ENCODE data around the gene ACOT8. TPM values are rescaled to one million over a fixed set of nuclear protein-coding genes. Genes with fewer than 3 reads are reported as not detected.

Gene ACOT8
- total RNA-seq, 1 experiment from 2014 or later, result 31.0 TPM

- H3K27ac ChIP-seq, result no peak overlapping the region
- no peak overlapping the region for H3K4me3 ChIP-seq
- no peaks in the 10 kb centered on the region for H3K36me3 ChIP-seq
- H3K27me3 ChIP-seq, result no peaks in the 10 kb centered on the region
- no peaks in the 10 kb centered on the region for H3K4me1 ChIP-seq
- no peaks in the 10 kb centered on the region for H3K9me3 ChIP-seq (replicated peaks)
- no peak for DNase-seq
These were observed 7.0 kb downstream of the ACOT8 start for GRCh38 chr20:45850238-45850637.

DNA sequence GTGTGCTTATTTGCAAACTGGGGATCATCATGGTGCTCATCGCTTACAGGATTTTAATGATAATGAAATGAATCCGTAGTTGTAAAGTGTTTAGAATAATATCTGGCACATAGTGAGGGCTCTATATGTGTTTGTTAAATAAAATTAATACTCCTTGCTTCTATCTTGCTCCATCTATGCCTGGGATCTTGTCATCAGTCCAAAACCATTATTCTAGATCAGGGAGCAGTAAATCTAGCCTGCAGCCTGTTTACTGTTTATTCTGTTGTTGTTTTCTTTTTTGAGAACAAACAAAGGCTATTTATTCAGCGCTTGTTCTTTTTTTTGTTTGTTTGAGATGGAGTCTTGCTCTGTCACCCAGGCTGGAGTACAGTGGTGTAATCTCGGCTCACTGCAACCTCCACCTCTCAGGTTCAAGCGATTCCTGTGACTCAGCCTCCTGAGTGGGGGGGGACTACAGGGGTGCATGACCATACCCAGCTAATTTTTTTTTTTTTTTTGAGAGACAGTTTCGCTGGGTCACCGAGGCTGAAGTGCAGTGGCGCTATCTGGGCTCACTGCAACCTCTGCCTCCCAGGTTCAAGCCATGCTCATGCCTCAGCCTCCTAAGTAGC lies 8.1 kb downstream of the ACOT8 start:
- H3K36me3 ChIP-seq, result no peaks in the 10 kb centered on the region
- no peak for DNase-seq
- no peak overlapping the region for H3K4me3 ChIP-seq
- no peaks in the 10 kb centered on the region for H3K27me3 ChIP-seq
- no peaks in the 10 kb centered on the region for H3K9me3 ChIP-seq (replicated peaks)
- H3K27ac ChIP-seq, result no peak overlapping the region
- no peaks in the 10 kb centered on the region for H3K4me1 ChIP-seq

DNA sequence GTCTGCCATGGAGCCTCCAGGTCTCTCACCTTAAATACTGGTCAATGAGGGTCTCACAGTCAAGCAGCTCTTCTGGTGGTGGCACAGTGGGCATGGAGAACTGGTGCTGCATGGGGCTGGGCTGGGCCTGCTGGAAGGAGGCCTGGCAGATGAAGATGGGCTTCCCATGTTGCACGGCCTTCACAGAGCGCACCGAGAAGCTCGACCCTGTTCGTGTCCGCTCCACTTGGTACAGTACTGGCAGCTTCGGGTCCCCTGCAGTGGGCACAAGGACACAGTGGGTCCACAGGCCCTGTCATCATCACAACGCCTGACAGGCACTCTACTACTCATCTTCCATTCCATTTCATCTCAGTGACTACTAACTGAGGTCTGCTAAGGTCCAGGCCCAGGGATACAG lies 8.8 kb downstream of the ACOT8 start:
- Histone ChIP-seq H3K4me3 (no peak overlapping the region), H3K9me3 (replicated peaks) (no peaks in the 10 kb centered on the region), H3K27me3 (no peaks in the 10 kb centered on the region), H3K4me1 (no peaks in the 10 kb centered on the region), H3K36me3 (no peaks in the 10 kb centered on the region), H3K27ac (no peak overlapping the region)
- DNase-seq, result no peak

DNA sequence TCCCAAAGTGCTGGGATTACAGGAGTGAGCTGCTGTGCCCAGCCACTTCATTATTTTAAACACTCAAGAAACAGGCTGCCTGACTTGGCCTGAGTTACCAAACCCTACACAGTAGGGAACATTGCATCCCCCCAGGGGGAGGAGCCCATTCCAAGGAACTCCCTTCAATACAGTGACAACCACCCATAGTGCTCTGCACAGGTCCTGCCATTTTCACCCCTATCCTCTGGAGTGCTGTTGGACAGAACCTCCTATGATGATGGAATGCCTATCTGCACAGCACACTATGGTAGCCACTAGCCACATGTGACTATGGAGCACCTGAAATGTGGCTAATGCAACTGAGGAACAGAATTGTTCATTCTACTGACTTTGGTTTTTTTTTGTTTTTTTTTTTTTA lies 11.7 kb downstream of the ACOT8 start:
- Histone ChIP-seq H3K27ac (no peak overlapping the region), H3K4me1 (no peaks in the 10 kb centered on the region), H3K9me3 (replicated peaks) (no peaks in the 10 kb centered on the region), H3K36me3 (peaks cover 8% of the 10 kb centered on the region), H3K4me3 (no peak overlapping the region), H3K27me3 (no peaks in the 10 kb centered on the region)
- no peak for DNase-seq

- no peaks in the 10 kb centered on the region for H3K27me3 ChIP-seq
- no peaks in the 10 kb centered on the region for H3K9me3 ChIP-seq (replicated peaks)
- no peak for DNase-seq
- no peak overlapping the region for H3K4me3 ChIP-seq
- H3K27ac ChIP-seq, result no peak overlapping the region
- no peaks in the 10 kb centered on the region for H3K4me1 ChIP-seq
- H3K36me3 ChIP-seq, result peaks cover 8% of the 10 kb centered on the region
These were observed 13.7 kb downstream of the ACOT8 start for GRCh38 chr20:45843506-45843905.

DNA sequence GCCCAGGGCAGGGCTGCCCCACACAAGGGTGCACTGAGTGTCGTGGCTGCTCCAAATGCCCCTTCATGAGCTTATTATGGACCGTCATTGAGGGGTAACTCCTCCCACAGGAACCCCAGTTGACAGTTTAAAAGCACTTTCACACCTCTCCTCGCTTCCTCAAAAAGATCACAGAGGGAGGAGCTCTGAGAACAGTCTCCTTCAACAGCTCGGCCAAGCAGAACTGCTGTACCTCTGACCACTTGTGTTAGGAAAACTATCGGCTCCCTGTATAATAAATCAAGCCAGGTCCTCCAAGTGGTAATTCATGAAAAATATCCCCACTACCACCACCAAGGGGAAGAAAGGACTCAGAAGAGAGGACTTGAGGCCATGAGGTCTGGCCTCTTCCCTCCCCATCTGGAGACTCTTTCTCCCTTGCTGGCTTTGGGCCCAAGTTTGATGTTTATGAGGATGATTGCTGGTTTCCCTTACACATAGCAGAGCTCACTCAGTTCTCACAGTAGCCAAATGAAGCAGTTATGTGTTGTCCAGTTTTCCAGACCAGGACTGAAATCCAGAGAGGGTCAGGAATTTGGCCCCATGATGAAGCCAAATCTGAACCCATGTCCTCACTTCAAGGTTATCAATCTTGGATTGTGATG lies 14.9 kb downstream of the ACOT8 start:
- Histone ChIP-seq H3K27me3 (no peaks in the 10 kb centered on the region), H3K4me1 (peaks cover under 1% of the 10 kb centered on the region; the same call in 1 of the 2 replicates), H3K27ac (no peak overlapping the region), H3K4me3 (no peak overlapping the region), H3K36me3 (peaks cover 8% of the 10 kb centered on the region), H3K9me3 (replicated peaks) (no peaks in the 10 kb centered on the region)
- DNase-seq, result no peak

GRCh38 chr20:45841407-45842129 lies 15.6 kb downstream of the ACOT8 start:
- Histone ChIP-seq H3K27me3 (no peaks in the 10 kb centered on the region), H3K4me3 (no peak overlapping the region), H3K27ac (no peak overlapping the region), H3K4me1 (peaks cover 8% of the 10 kb centered on the region; the same call in 1 of the 2 replicates), H3K9me3 (replicated peaks) (no peaks in the 10 kb centered on the region), H3K36me3 (peaks cover 8% of the 10 kb centered on the region)
- DNase-seq, result no peak

DNA sequence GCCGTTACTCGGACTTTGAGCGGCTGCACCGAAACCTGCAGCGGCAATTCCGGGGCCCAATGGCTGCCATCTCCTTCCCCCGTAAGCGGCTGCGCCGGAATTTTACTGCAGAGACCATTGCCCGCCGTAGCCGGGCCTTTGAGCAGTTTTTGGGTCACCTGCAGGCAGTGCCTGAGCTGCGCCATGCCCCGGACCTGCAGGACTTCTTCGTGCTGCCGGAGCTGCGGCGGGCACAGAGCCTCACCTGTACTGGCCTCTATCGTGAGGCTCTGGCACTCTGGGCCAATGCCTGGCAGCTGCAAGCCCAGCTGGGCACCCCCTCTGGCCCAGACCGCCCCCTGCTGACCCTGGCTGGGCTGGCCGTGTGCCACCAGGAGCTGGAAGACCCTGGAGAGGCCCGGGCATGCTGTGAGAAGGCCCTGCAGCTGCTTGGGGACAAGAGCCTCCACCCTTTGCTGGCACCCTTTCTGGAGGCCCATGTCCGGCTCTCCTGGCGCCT lies 16.4 kb downstream of the ACOT8 start:
- no peak overlapping the region for H3K27ac ChIP-seq
- DNase-seq, result no peak
- H3K27me3 ChIP-seq, result no peaks in the 10 kb centered on the region
- peaks cover 8% of the 10 kb centered on the region for H3K36me3 ChIP-seq
- H3K4me1 ChIP-seq, result peaks cover 11% of the 10 kb centered on the region; the same call in 1 of the 2 replicates
- H3K4me3 ChIP-seq, result no peak overlapping the region
- H3K9me3 ChIP-seq (replicated peaks), result no peaks in the 10 kb centered on the region

DNA sequence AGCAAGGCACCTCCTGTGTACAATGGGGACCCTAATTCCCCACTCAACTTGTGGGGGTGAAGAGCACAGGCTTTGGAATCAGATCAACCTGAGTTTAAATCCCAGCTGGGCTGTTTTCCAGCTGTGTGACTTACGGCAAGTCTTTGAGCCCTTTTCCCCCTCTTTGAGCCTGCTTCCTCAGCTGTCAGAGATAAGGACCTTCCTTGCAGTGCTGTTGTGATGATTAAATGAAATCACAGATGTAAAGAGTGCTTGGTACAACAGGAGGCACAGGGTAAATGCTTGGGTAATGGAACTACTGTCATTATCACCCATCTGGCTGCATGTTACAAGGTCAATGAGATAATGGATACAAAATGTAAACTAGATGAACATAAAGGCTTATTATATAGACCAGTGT lies 20.4 kb downstream of the ACOT8 start:
- H3K4me3 ChIP-seq, result no peak overlapping the region
- no peak overlapping the region for H3K27ac ChIP-seq
- H3K27me3 ChIP-seq, result no peaks in the 10 kb centered on the region
- peaks cover 4% of the 10 kb centered on the region; the same call in 1 of the 2 replicates for H3K36me3 ChIP-seq
- no peaks in the 10 kb centered on the region for H3K9me3 ChIP-seq (replicated peaks)
- peaks cover 21% of the 10 kb centered on the region for H3K4me1 ChIP-seq
- no peak for DNase-seq

DNA sequence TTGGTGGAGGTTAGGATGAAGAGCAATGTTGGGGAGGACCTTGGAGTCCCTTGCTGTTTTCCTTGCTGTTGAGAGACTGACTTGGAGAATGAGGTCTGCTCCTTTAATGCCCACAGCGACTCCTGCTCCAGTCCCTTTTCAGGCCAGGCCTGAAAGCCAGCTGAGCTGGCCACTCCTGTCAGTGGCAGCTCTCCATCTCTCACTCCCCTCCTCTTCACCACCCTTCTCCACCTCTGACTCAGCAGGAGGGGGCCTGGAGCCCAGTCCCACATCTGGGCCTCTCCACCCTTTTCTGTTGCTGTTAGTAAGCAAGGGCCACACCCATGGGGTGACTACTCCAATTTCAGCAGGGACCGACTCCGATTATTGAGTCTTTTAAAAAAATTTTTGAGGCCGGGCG lies 21.4 kb downstream of the ACOT8 start:
- Histone ChIP-seq H3K36me3 (no peaks in the 10 kb centered on the region), H3K27ac (no peak overlapping the region), H3K4me3 (no peak overlapping the region), H3K4me1 (peaks cover 21% of the 10 kb centered on the region), H3K9me3 (replicated peaks) (no peaks in the 10 kb centered on the region), H3K27me3 (no peaks in the 10 kb centered on the region)
- no peak for DNase-seq

DNA sequence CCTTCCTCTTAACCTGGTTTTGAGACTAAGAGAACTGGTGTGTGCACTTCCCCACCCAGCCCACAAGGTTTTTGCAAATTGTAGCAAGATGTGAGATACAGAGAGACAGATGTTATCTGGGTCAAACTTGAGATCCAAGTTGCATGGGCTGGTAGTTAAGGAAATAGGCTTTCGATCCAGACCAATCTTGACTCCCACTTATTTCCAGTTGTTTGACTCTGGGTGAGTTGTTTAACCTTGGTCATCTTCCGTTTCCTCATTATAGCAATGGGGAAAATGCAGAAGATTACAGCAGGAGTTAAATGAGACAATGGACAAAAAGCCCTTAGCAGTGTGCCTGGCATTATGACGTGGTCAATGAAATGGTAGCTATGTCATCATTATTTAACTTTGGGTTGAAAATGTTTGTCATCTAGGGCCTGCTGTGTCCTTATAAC lies 21.8 kb downstream of the ACOT8 start:
- Histone ChIP-seq H3K9me3 (replicated peaks) (no peaks in the 10 kb centered on the region), H3K36me3 (no peaks in the 10 kb centered on the region), H3K27me3 (no peaks in the 10 kb centered on the region), H3K27ac (no peak overlapping the region), H3K4me3 (no peak overlapping the region), H3K4me1 (peaks cover 21% of the 10 kb centered on the region)
- DNase-seq, result no peak

DNA sequence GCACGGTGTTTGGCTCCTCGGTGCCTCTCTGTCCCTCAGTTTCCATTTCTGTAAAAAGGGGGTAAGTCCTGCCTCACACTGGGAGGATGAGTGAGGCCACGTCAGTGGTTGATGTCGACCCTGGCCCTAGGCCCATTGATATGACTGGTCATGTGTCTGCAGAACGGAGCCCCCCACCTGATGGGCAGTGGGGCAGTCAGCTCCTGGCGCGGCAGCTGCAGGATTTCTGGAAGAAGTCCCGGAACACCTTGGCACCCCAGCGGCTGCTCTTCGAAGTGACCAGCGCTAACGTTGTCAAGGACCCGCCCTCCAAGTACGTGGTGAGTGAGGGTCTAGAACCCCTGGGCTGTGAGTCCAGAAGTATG lies 22.4 kb downstream of the ACOT8 start:
- H3K27ac ChIP-seq, result no peak overlapping the region
- no peak overlapping the region for H3K4me3 ChIP-seq
- no peaks in the 10 kb centered on the region for H3K36me3 ChIP-seq
- H3K4me1 ChIP-seq, result peaks cover 21% of the 10 kb centered on the region
- no peak for DNase-seq
- no peaks in the 10 kb centered on the region for H3K9me3 ChIP-seq (replicated peaks)
- no peaks in the 10 kb centered on the region for H3K27me3 ChIP-seq

DNA sequence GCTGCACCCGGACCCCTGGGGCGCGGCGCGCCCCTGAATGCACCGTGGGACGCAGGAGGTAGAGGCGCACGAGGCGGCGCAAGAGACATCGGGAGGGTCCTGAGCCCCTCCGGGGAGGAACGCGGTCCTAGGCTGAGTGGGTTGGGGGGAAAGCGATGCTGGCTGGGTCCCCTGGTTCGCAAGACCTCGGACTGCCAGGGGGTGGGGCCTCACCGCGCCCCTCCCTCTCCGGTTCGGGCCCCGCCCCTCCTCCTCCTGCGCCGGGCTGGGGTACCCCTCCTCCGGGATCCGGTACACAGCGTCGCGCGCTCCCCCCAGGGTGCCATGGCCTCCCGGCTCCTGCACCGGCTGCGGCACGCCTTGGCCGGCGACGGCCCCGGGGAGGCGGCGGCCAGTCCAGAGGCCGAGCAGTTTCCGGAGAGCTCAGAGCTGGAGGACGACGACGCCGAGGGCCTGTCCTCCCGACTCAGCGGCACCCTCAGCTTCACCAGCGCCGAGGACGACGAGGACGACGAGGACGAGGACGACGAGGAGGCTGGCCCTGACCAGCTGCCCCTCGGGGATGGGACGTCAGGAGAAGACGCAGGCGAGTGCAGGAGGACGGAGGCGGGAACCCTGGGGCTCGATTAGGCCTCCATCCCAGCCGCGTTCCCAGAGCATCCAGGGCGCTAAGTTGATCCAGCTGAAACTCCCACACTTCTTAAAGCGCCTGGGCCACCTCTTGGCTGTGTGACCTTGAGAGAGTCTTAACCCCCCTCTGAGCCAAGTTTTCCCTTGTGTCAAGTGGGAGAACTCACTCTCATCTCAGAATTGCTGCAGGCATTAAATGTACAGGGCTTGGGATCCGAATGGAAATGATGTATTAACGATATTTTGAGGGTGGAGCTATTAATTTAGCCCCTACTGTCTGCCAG lies 23.1 kb downstream of the ACOT8 start:
- Histone ChIP-seq H3K27ac (peak overlapping the region; percentile 21; the same call in 1 of the 2 replicates), H3K4me3 (peak overlapping the region; percentile 64)
- DNase-seq, result peak; percentile 81 to 87

GRCh38 chr20:45833030-45833882 lies 23.9 kb downstream of the ACOT8 start, which contains the start of gene SNX21:
Gene SNX21, plus strand, starts transcription at chr20:45833799. Its CDS starts 121 bp downstream, at chr20:45833920.
- Histone ChIP-seq H3K9me3 (replicated peaks) (no peaks in the 10 kb centered on the region), H3K27me3 (no peaks in the 10 kb centered on the region), H3K4me3 (peak within 1 kb of the TSS; percentile 64), H3K36me3 (no peaks in the 10 kb centered on the region), H3K27ac (peak within 1 kb of the TSS; percentile 21; the same call in 1 of the 2 replicates), H3K4me1 (peaks cover 32% of the 10 kb centered on the region)
- peak; percentile 93 to 94 for DNase-seq

More for the DNA sequence above, 23.1 kb downstream of the ACOT8 start:
- H3K9me3 ChIP-seq (replicated peaks), result no peaks in the 10 kb centered on the region
- H3K4me1 ChIP-seq, result peaks cover 25% of the 10 kb centered on the region
- no peaks in the 10 kb centered on the region for H3K36me3 ChIP-seq
- H3K27me3 ChIP-seq, result no peaks in the 10 kb centered on the region
